Psoas muscle (tissue), 8 donors: Measurements from ENCODE around the gene PIGL. TPM values are rescaled to one million over a fixed set of nuclear protein-coding genes. Genes with fewer than 3 reads are reported as not detected.

Source experiments
- ATAC-seq, 4 donors: fragments of 200-7000 bp; cut with Tn5 transposase; one replicate each; pipeline ENCODE4 v1.9.1; 2020; ENCODE audit warnings: moderate library complexity in 3 of 4, mild to moderate bottlenecking in 2 of 4
- DNase-seq, 2 donors: peaks; one replicate each; pipeline ENCODE4 v3.0.0-alpha.2; 2020
- H3K27ac ChIP-seq: fragments of 200-600 bp; one replicate; pipeline ENCODE4 v1.8.0; 2022
- H3K27me3 ChIP-seq, 3 donors: fragments of 200-600 bp in 1 of 3; one replicate each; pipeline versions ENCODE4 v1.6.1 to v1.8.0; 2013 to 2022; ENCODE audit warnings: low read length in 2 of 3, mild to moderate bottlenecking in 2 of 3, moderate library complexity in 1 of 3; ENCODE audit not compliant: insufficient read depth in 3 of 3
- H3K36me3 ChIP-seq, 2 donors: fragments of 200-600 bp in 1 of 2; one replicate each; pipeline versions ENCODE4 v1.6.1 to v1.8.0; 2013 to 2022; ENCODE audit warnings: low read depth in 1 of 2, mild to moderate bottlenecking in 1 of 2, moderate library complexity in 1 of 2; ENCODE audit not compliant: insufficient read depth in 1 of 2
- H3K4me1 ChIP-seq: fragments of 200-600 bp; one replicate; pipeline ENCODE4 v1.8.0; 2022
- H3K4me3 ChIP-seq: fragments of 200-600 bp; one replicate; pipeline ENCODE4 v1.8.0; 2022; ENCODE audit warnings: mild to moderate bottlenecking
- H3K9me3 ChIP-seq: fragments of 200-600 bp; one replicate; pipeline ENCODE4 v1.8.0; 2022
- CTCF ChIP-seq: fragments of 200-600 bp; IDR thresholded peaks from one replicate; pipeline ENCODE4 v1.8.0; 2022; ENCODE audit warnings: antibody characterized with exemption
- WGBS, 3 donors: extraction: QIAGEN DNeasy Blood & Tissue Kit; methylation state at CpG; one replicate each; pipeline versions ENCODE4 v1.1.6 to v1.1.7; 2013; 5-methylcytosine and 5-hydroxymethylcytosine counted together
- intact Hi-C, 2 donors: fragments of 100-400 bp; cut with DNase I; formaldehyde crosslinking; loops; one replicate each; pipeline versions ENCODE4 v1.11.0 to v1.14.2; 2022
- polyA plus RNA-seq, 3 donors: library from polyadenylated mRNA; stranded (reverse); fragments of 200-250 nt; gene quantifications; one replicate each; pipeline ENCODE4 v1.2.3, GENCODE V29; 2013
- total RNA-seq, 4 donors: library from RNA; stranded (reverse); fragmentation: NEBNext Ultra II Directional in 2 of 4; extraction: Animal tissue kit (Norgen Biotek cat#: 25700) in 2 of 4; gene quantifications; one replicate each; pipeline versions ENCODE4 v1.2.1 to v1.2.4, GENCODE V29; 2021 to 2023
- donor health status: healthy with polysubstance abuse.
- donor health status: DM: no; HTN: no; CAD: no; lungs with moderate emphysema.
- donor health status: Bipolar disorder and iron deficiency.
- donor health status: healthy.
- donor health status: DM: yes; HTN: yes; CAD: no.
- donor health status: DM: no; HTN: no; CAD: no.
- donor health status: DM: no; HTN: no; CAD: no.
- donor health status: DM: yes; HTN: yes; CAD: no.

The PIGL gene
- total and polyA plus RNA-seq, 7 donors = 3.8 to 13.2 (median 8.3) TPM

DNA sequence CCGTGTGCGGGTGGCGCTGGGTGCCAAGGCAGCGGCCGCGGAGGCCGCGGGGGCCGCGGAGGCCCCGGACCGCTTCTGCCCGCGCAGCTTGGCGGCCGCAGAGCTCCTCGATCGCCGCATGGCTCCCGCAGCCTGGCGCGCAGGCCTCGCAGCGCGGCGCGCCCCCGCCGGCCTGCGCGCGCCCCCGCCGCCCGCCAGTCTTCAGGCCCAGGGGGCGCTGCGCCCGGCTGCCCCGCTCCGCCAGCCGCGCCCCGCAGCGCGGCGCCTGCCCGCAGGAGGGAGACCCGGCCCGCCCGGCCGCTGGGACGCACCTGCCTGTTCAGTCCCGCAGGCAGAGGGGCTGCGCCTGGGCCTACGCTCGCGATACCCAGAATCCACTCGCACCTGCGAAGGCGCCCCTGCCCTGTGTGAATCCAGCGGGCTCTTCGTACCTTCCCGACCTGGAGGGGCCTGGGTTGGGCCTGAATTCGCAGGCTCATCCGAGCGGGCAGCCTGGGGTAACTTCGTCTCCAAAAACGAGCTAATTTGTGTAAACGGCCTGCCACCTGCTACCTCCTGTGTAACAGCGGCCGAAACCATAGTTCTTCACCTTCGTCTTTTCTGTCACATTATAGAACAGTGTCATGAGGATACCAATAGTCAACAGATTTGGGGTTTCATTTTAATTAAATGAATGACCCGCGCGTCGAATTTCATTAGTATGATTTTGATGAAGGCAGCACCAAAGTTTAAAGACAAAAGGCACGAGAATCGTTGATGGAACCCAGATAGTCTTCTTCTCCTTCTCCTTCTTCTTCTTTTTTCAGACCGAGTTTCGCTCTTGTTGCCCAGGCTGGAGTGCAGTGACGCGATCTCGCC is 136.5 kb downstream of the PIGL start, which contains the start of gene CENPV:
TSS of gene CENPV (minus strand) at position 153 of the 858 bp plus-strand sequence. CDS start at position 120, 33 bp downstream.
- DNase-seq (peak; percentile 40 to 65), ATAC-seq (peak; percentile 73 to 86 (median 85))
- Histone ChIP-seq H3K27ac (peak within 1 kb of the TSS; percentile 71), H3K4me3 (peak within 1 kb of the TSS; percentile 91), H3K4me1 (peaks cover 11% of the 10 kb centered on the region), H3K27me3 (no peaks in the 10 kb centered on the region), H3K36me3 (peaks cover 2 to 14% of the 10 kb centered on the region in 2 donors), H3K9me3 (no peaks in the 10 kb centered on the region)
- WGBS, 3 donors = 16 to 25% (median 23%) methylated on average over 54 to 83 of the region's 83 CpGs
- intact Hi-C loops = no loop called here
- peak; percentile 43 for TF ChIP-seq CTCF

DNA sequence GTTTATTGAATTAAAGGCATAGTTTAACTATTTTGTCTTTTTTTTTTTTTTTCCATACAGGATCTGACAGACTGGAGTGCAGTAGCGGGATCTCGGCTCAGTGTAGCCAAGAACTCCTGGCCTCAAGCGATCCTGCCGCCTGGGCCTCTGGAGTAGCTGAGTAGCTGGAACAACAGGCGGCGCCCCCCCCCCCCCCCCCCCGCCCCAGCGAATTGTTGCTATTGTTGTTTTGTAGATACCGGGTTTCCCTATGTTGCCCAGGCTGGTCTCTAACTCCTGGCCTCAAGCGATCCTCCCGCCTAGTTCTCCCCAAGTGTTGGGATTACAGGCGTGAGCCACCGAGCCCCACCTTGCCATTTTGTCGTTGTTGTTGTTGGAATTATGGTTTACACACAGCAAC is 137.6 kb downstream of the PIGL start:
- no peak for TF ChIP-seq CTCF
- H3K27me3 ChIP-seq = no peaks in the 10 kb centered on the region

GRCh38 chr17:16358394-16358793 is 141.4 kb downstream of the PIGL start:
- Histone ChIP-seq H3K27me3 (no peaks in the 10 kb centered on the region), H3K27ac (no peak overlapping the region), H3K4me1 (no peaks in the 10 kb centered on the region), H3K9me3 (no peaks in the 10 kb centered on the region), H3K4me3 (no peak overlapping the region), H3K36me3 (no peaks in the 10 kb centered on the region)
- DNase-seq = no peak
- intact Hi-C loops = no loop called here
- ATAC-seq = no peak
- no peak for TF ChIP-seq CTCF

More for the DNA sequence above, 137.6 kb downstream of the PIGL start:
- WGBS, 3 donors = 91 to 97% (median 96%) methylated on average over 11 to 14 of the region's 14 CpGs
- H3K36me3 ChIP-seq = peaks cover 0 to 5% of the 10 kb centered on the region in 2 donors
- no peak overlapping the region for H3K4me3 ChIP-seq
- H3K27ac ChIP-seq = no peak overlapping the region
- ATAC-seq = no peak
- H3K4me1 ChIP-seq = peaks cover 11% of the 10 kb centered on the region
- H3K9me3 ChIP-seq = no peaks in the 10 kb centered on the region
- DNase-seq = peak in 1 of 2 donors; percentile 33
- intact Hi-C loops = no loop called here

DNA sequence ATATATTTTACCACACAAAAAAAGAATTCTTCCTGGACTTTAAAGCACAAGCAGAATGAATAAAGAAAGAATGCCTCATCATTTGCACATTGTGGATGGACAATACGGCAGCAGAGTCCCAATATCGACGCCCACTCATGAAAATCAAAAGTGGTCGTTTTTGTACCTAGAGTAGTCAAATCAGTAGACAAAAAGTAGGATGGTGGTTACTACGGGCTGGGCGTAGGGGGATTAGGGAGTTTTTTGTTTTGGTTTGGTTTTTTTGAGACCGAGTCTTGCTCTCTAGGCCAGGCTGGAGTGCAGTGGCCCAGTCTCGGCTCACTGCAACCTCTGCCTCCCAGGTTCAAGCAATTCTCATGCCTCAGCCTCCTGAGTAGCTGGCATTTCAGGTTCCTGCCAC is 144.9 kb downstream of the PIGL start:
- Histone ChIP-seq H3K9me3 (no peaks in the 10 kb centered on the region), H3K4me3 (no peak overlapping the region), H3K27ac (no peak overlapping the region), H3K36me3 (no peaks in the 10 kb centered on the region), H3K4me1 (peaks cover 4% of the 10 kb centered on the region), H3K27me3 (no peaks in the 10 kb centered on the region)
- no peak for TF ChIP-seq CTCF
- ATAC-seq = no peak
- intact Hi-C loops = loop anchor here in 1 of 2 donors (5.0 kb wide), 1 partner anchor 75 kb away; no protein-coding TSS in a partner anchor
- 84 to 87% (median 87%) methylated on average over 8 of the region's 8 CpGs for WGBS, 3 donors
- DNase-seq = no peak
